Hepatocyte (in vitro differentiated cells): Measurements from ENCODE around the gene DEDD2. TPM values are rescaled to one million over a fixed set of nuclear protein-coding genes. Genes with fewer than 3 reads are reported as not detected.

Source experiments
- DNase-seq: peaks from one replicate; pipeline ENCODE4 v3.0.0-alpha.2; 2016; ENCODE audit warnings: low spot score
- H2AFZ ChIP-seq: fragments of 200-600 bp; sonication (generic); 2 replicates; pipeline ENCODE4 v1.6.0; 2016; ENCODE audit warnings: antibody characterized with exemption, mild to moderate bottlenecking
- H3K27ac ChIP-seq: fragments of 200-600 bp; sonication (generic); 2 replicates; pipeline ENCODE4 v1.5.1; 2016; ENCODE audit warnings: mild to moderate bottlenecking
- H3K27me3 ChIP-seq: fragments of 200-600 bp; sonication (generic); 2 replicates; pipeline ENCODE4 v1.6.1; 2016
- H3K36me3 ChIP-seq: fragments of 200-600 bp; sonication (generic); replicated peaks from 2 replicates; pipeline ENCODE4 v1.5.1; 2016; ENCODE audit warnings: low read depth; ENCODE audit not compliant: insufficient read depth
- H3K4me1 ChIP-seq: fragments of 200-600 bp; sonication (generic); 2 replicates; pipeline ENCODE4 v1.5.1; 2016; ENCODE audit warnings: mild to moderate bottlenecking, moderate library complexity; ENCODE audit not compliant: insufficient read depth
- H3K4me2 ChIP-seq: fragments of 200-600 bp; sonication (generic); 2 replicates; pipeline ENCODE4 v1.6.0; 2016
- H3K4me3 ChIP-seq: fragments of 200-600 bp; sonication (generic); 2 replicates; pipeline ENCODE4 v1.5.1; 2016; ENCODE audit warnings: mild to moderate bottlenecking
- H3K79me2 ChIP-seq: fragments of 200-600 bp; sonication (generic); 2 replicates; pipeline ENCODE4 v1.6.0; 2017; ENCODE audit warnings: mild to moderate bottlenecking
- H3K9me2 ChIP-seq: fragments of 200-600 bp; sonication (generic); replicated peaks from 2 replicates; pipeline ENCODE4 v1.6.0; 2017; ENCODE audit warnings: mild to moderate bottlenecking; ENCODE audit not compliant: insufficient read depth
- H3K9me3 ChIP-seq: fragments of 200-600 bp; sonication (generic); 2 replicates; pipeline ENCODE4 v1.5.1; 2016; ENCODE audit warnings: low read depth, mild to moderate bottlenecking
- H4K20me1 ChIP-seq: fragments of 200-600 bp; sonication (generic); 2 replicates; pipeline ENCODE4 v1.6.0; 2016; ENCODE audit warnings: mild to moderate bottlenecking; ENCODE audit not compliant: insufficient read depth, poor library complexity, severe bottlenecking
- CTCF ChIP-seq: fragments of 200-600 bp; sonication (generic); IDR thresholded peaks from 2 replicates; pipeline ENCODE4 v1.5.1; 2016; ENCODE audit warnings: antibody characterized with exemption, mild to moderate bottlenecking; ENCODE audit not compliant: poor library complexity
- EZH2 ChIP-seq: fragments of 200-600 bp; sonication (generic); IDR thresholded peaks from 2 replicates; pipeline ENCODE4 v1.6.1; 2016; ENCODE audit warnings: antibody characterized with exemption, mild to moderate bottlenecking, borderline replicate concordance
- EZH2phosphoT487 ChIP-seq: fragments of 200-600 bp; sonication (generic); IDR thresholded peaks from one replicate; pipeline ENCODE4 v1.6.1; 2018; ENCODE audit warnings: antibody characterized with exemption, mild to moderate bottlenecking, low read depth, moderate library complexity; ENCODE audit not compliant: unreplicated experiment, severe bottlenecking
- WGBS: methylation state at CpG from one replicate; pipeline ENCODE4 v1.1.6; 2016; ENCODE audit warnings: low lambda C conversion rate; ENCODE audit errors: missing lambda C conversion rate; 5-methylcytosine and 5-hydroxymethylcytosine counted together
- polyA plus RNA-seq: library from polyadenylated mRNA; unstranded; fragments of >200 nt; fragmentation: Nextera tagmentation; extraction: Ambion mirVana; gene quantifications from 2 replicates; pipeline ENCODE4 v1.2.1, GENCODE V29; 2016
- total RNA-seq: library from RNA; depleted of rRNA; stranded (reverse); fragments of >200 nt; gene quantifications from 2 replicates; pipeline ENCODE4 v1.2.3, GENCODE V29; 2014

Gene DEDD2
- total and polyA plus RNA-seq, 2 experiments from 2014 or later, result 34.2 to 37.8 TPM

- DNase-seq, result no peak
- Histone ChIP-seq H2AFZ (no peak overlapping the region), H3K9me3 (no peaks in the 10 kb centered on the region), H3K4me3 (no peak overlapping the region), H3K4me2 (no peak overlapping the region), H3K9me2 (no peaks in the 10 kb centered on the region), H3K27me3 (no peaks in the 10 kb centered on the region), H3K27ac (peak overlapping the region; percentile 37), H4K20me1 (peaks cover 15% of the 10 kb centered on the region), H3K79me2 (peaks cover 13% of the 10 kb centered on the region), H3K4me1 (no peaks in the 10 kb centered on the region), H3K36me3 (no peaks in the 10 kb centered on the region)
- 92% methylated on average over 4 of the region's 4 CpGs for whole genome bisulfite sequencing
- TF ChIP-seq CTCF (no peak), EZH2phosphoT487 (no peak), EZH2 (no peak)
Measured at GRCh38 chr19:42230571-42230970, 13.1 kb upstream of the DEDD2 start.

- no peak overlapping the region for H3K4me2 ChIP-seq
- DNase-seq, result no peak
- TF ChIP-seq CTCF (no peak), EZH2phosphoT487 (no peak), EZH2 (no peak)
- H3K4me1 ChIP-seq, result no peaks in the 10 kb centered on the region
- no peaks in the 10 kb centered on the region for H3K9me3 ChIP-seq
- WGBS, result 74% methylated on average over 7 of the region's 8 CpGs
- no peak overlapping the region for H2AFZ ChIP-seq
- H4K20me1 ChIP-seq, result peaks cover 15% of the 10 kb centered on the region
- peaks cover 13% of the 10 kb centered on the region for H3K79me2 ChIP-seq
- no peaks in the 10 kb centered on the region for H3K27me3 ChIP-seq
- no peaks in the 10 kb centered on the region for H3K36me3 ChIP-seq
- H3K4me3 ChIP-seq, result no peak overlapping the region
- peak overlapping the region; percentile 37 for H3K27ac ChIP-seq
- H3K9me2 ChIP-seq, result no peaks in the 10 kb centered on the region
Measured at GRCh38 chr19:42229855-42230351, 12.4 kb upstream of the DEDD2 start.

- no peak for TF ChIP-seq CTCF
- TF ChIP-seq EZH2, result no peak
- TF ChIP-seq EZH2phosphoT487, result no peak
- Histone ChIP-seq H4K20me1 (peaks cover 15% of the 10 kb centered on the region), H3K4me3 (no peak overlapping the region), H3K27ac (peak overlapping the region; percentile 37), H3K4me1 (no peaks in the 10 kb centered on the region), H3K79me2 (peaks cover 13% of the 10 kb centered on the region), H3K36me3 (no peaks in the 10 kb centered on the region), H3K9me2 (no peaks in the 10 kb centered on the region), H3K9me3 (no peaks in the 10 kb centered on the region), H3K27me3 (no peaks in the 10 kb centered on the region), H2AFZ (no peak overlapping the region), H3K4me2 (no peak overlapping the region)
- DNase-seq, result no peak
- WGBS, result 74% methylated on average over 4 of the region's 4 CpGs
Measured at GRCh38 chr19:42229301-42229854, 11.9 kb upstream of the DEDD2 start.

- Histone ChIP-seq H3K27ac (no peak overlapping the region), H3K9me2 (no peaks in the 10 kb centered on the region), H3K36me3 (no peaks in the 10 kb centered on the region), H3K79me2 (peaks cover 13% of the 10 kb centered on the region), H3K4me2 (no peak overlapping the region), H3K4me3 (no peak overlapping the region), H2AFZ (no peak overlapping the region), H3K27me3 (no peaks in the 10 kb centered on the region), H4K20me1 (peaks cover 15% of the 10 kb centered on the region), H3K4me1 (no peaks in the 10 kb centered on the region), H3K9me3 (no peaks in the 10 kb centered on the region)
- 82% methylated on average over 4 of the region's 4 CpGs for WGBS
- DNase-seq, result no peak
- no peak for TF ChIP-seq CTCF
- TF ChIP-seq EZH2, result no peak
- no peak for TF ChIP-seq EZH2phosphoT487
Measured at GRCh38 chr19:42228641-42229040, 11.2 kb upstream of the DEDD2 start.
